Measurements from ENCODE around the gene CACHD1.
A peak's percentile ranks its signal among the peaks of the same experiment; 100 is the strongest.

CACHD1 gene

GRCh38 chr1:64516803-64517568 lies 47.1 kb downstream of the CACHD1 start:
- Mint-ChIP-seq H3K36me3 (ENCODE audit: low read depth) (no peaks in the 10 kb centered on the region), H3K9me3 (no peaks in the 10 kb centered on the region), H3K27ac (peak overlapping the region; percentile 7), H3K4me1 (peaks cover 90% of the 10 kb centered on the region), H3K4me3 (no peak overlapping the region), H3K27me3 (ENCODE audit: low read depth, poor library complexity) (no peaks in the 10 kb centered on the region)
- TF ChIP-seq CTCF (IDR thresholded peaks at IDR 0.05) = no peak
- DNase-seq = no peak

- Mint-ChIP-seq H3K4me1 (peaks cover 92% of the 10 kb centered on the region), H3K27me3 (ENCODE audit: low read depth, poor library complexity) (no peaks in the 10 kb centered on the region), H3K9me3 (no peaks in the 10 kb centered on the region), H3K36me3 (ENCODE audit: low read depth) (no peaks in the 10 kb centered on the region), H3K4me3 (no peak overlapping the region), H3K27ac (no peak overlapping the region)
- no peak for TF ChIP-seq CTCF (IDR thresholded peaks at IDR 0.05)
- DNase-seq = no peak
Observed at GRCh38 chr1:64517640-64518039, 47.7 kb downstream of the CACHD1 start.

GRCh38 chr1:64518692-64519481 lies 49.0 kb downstream of the CACHD1 start:
- no peak for DNase-seq
- Mint-ChIP-seq H3K9me3 (no peaks in the 10 kb centered on the region), H3K27ac (no peak overlapping the region)

GRCh38 chr1:64519901-64520300 lies 50.0 kb downstream of the CACHD1 start:
- DNase-seq = no peak
- Mint-ChIP-seq H3K36me3 (ENCODE audit: low read depth) (no peaks in the 10 kb centered on the region), H3K4me1 (peaks cover 92% of the 10 kb centered on the region), H3K27ac (no peak overlapping the region), H3K4me3 (no peak overlapping the region), H3K27me3 (ENCODE audit: low read depth, poor library complexity) (no peaks in the 10 kb centered on the region), H3K9me3 (no peaks in the 10 kb centered on the region)
- no peak for TF ChIP-seq CTCF (IDR thresholded peaks at IDR 0.05)

More at GRCh38 chr1:64518692-64519481, 49.0 kb downstream of the CACHD1 start:
- H3K27me3 Mint-ChIP-seq (ENCODE audit: low read depth, poor library complexity) = no peaks in the 10 kb centered on the region
- H3K4me3 Mint-ChIP-seq = no peak overlapping the region
- H3K4me1 Mint-ChIP-seq = peaks cover 92% of the 10 kb centered on the region
- TF ChIP-seq CTCF (IDR thresholded peaks at IDR 0.05) = no peak
- H3K36me3 Mint-ChIP-seq (ENCODE audit: low read depth) = no peaks in the 10 kb centered on the region

GRCh38 chr1:64522740-64523139 lies 52.8 kb downstream of the CACHD1 start:
- H3K9me3 Mint-ChIP-seq = no peaks in the 10 kb centered on the region
- DNase-seq = no peak
- peak overlapping the region; percentile 66 for H3K27ac Mint-ChIP-seq
- H3K4me1 Mint-ChIP-seq = peaks cover 92% of the 10 kb centered on the region
- no peak overlapping the region for H3K4me3 Mint-ChIP-seq
- no peaks in the 10 kb centered on the region for H3K36me3 Mint-ChIP-seq (ENCODE audit: low read depth)
- H3K27me3 Mint-ChIP-seq (ENCODE audit: low read depth, poor library complexity) = no peaks in the 10 kb centered on the region
- TF ChIP-seq CTCF (IDR thresholded peaks at IDR 0.05) = no peak

All from nephron progenitor cell (in vitro differentiated cells).